NCI-H446 (cell line): Measurements from ENCODE around the gene RERE.
"Not testable (repeated sequence)": the region's sequence is repeated elsewhere in the genome, so short reads cannot be mapped to it uniquely, and the experiment has no call there.

ENCODE experiments used
- DNase-seq, 2 experiments: peaks; one replicate each; lab custom pipeline; 2025; lab: John Stamatoyannopoulos, UW

RERE gene

DNA sequence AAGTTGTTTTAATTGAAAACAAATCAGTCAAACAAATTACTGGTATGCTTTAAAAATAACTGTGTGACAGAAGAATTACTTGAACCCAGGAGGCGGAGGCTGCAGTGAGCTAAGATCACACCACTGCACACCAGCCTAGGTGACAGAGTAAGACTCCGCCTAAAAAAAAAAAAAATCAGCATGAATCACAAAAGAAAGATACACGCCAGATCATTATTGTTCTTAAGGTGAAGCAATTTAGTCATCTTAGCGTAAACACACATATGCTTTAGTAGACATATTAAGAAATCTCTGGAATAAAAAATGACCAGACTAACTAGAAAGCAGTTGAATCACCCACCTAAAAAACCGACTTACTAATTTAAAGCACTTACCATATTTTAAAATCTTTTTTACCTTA is 20.2 kb downstream of the RERE start:
- DNase-seq, result no peak

DNA sequence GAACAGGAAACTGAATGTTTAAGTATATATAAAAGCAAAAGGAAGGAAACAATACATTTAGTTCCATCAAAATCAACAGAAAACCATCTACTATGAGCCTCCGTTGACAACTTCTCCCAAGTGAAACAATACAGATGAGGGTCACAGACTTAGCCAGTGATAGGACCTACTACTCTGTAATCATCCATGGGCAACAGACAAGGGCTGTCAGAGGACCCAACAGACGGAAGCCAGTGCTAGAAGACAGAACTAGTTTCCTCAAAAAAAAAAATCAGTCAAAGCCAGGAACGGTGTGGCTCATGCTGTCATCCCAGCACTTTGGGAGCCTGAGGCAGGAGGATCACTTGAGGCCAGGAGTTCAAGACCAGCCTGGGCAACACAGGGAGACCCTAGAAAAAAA is 20.6 kb downstream of the RERE start:
- no peak for DNase-seq

DNA sequence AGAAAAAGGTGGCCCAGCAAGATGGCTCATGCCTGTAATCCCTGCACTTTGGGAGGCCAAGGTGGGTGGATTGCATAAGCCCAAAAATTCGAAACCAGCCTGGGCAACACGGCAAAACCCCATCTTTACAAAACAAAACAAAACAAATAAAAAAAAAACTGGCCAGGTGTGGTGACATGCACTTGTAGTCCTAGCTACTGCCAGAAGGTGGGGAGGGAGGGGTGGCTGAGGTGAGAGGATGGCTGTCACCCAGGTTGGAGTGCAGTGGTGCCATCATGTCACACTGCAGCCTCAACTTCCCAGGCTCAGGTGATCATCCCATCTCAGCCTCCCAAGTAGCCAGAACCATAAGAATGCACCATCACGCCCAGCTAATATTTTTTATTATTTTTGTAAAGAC is 22.8 kb downstream of the RERE start:
- no peak for DNase-seq

DNA sequence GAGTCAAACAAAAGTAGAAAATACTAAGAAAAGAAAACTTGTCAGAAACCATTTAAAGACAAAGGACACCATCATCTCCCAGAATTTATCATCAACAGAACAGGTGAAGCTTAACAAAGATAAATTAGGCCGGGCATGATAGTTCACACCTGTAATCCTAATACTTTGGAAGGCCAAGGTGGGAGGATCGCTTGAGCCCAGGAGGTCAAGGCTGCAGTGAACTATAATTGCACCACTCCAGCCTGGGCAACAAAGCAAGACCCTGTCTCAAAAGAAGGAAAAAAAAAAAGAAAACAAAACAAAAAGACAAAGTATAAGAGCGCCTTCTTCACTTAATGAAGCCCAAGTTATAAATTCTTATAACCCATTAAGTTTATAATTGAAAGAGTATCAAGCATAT is 25.6 kb downstream of the RERE start:
- no peak for DNase-seq

DNA sequence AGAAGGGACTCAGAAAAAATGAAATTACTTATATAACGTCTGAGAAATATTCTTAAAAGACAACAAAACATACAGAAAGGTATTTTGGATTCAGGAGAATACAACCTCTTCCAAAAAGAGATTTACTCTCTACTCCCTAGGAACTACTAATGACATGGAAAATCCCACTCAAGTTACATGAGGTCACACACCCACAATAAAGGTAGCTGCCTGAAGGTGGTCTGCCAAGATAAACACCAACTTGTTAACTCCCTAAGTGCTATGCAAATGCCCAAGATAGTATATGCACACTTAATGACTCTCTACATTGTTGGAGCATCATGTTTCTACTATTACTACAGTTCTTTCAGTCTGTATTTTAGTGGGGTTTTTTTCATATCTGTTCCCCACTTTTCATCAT is 26.5 kb downstream of the RERE start:
- DNase-seq, result no peak

DNA sequence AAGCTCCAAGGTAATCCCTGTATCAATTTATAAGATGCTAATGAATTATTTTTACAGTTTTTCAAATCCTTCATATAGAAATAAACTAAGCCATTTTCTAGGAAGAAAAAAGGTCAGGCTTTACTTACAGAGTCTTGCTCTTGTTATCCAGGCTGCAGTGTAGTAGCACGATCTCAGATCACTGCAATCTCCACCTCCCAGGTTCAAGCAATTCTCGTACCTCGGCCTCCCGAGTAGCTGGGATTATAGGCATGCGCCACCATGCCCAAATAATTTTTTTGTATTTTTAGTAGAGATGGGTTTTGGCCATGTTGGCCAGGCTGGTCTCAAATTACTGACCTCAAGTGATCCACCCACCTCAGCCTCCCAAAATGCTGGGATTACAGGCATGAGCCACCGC is 27.0 kb downstream of the RERE start:
- DNase-seq, result no peak

DNA sequence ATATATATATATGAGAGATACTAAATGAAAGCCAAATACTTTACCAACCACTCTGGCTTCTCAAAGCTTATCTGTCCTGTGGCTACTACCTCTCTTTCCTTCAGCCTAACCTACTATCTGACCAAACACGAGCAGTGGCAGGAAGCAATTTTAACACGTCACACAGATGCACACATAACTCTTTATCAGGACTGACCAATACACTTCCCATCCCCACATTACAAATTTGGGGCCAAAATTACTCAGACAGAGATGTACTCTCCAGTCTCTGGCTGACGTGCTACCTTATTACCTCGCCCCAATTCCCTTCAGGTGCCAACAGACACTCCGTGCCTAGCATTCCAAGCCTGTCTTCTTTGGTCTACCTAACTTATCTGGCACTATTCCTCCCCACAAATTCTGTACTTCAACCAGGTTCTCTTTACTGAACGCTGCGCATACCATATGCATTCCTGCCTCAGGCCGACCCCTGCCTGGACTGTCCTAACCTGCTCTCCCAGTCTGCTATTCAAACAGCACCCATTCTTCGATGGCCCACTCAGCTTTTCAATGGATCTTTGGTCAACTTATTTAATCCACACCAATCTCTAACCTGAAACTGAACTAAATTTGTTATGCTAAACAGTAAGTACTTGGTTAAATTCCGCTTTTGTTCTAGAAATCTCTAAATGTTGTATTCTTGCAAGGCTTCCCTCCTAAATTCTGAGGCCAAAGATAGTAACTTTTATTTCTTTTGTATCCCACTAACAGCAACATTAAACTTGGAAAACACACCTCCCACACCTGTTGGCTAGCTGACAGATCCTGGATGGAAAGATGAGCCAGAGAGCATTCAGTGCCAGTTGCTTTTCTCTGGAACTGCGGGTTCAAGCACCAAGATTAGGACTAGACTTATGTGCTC is 27.9 kb downstream of the RERE start:
- no peak for DNase-seq

DNA sequence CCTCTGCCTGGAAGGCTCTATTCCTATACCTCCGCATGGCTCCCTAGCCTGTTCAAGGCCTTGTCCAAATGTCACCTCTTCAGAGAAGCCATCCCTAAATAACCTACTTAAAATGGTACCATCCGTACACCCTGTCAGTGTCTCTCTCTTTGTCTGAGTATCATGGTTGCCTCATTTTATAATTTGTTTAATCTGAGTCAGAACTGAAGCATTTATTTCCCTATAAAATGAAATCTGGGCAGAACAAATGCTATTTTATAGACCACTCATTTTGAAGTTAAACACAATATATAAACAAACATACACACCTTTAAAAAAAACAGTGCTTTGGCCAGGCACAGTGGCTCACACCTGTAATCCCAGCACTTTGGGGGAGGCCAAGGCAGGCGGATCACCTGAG is 30.2 kb downstream of the RERE start:
- DNase-seq, result no peak

DNA sequence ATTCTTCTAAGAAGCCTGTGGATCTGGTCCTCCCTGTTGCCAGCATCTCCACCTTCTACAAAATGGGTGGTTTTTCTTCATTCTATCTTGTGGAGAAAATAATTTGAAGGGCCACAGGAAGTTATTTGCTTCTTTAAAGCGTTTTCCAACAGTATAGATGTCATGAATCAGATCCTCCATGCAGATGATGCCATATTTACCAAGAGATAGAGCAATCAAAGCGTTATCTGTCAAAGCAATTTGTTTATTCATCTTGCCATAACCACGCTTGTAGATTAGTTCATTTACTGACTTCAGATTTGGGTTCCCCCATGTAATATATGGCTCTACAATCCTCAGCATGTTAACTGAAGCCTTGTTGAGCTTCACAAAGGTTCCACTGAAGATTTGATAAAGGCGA is 31.2 kb downstream of the RERE start:
- not testable (repeated sequence) for DNase-seq

DNA sequence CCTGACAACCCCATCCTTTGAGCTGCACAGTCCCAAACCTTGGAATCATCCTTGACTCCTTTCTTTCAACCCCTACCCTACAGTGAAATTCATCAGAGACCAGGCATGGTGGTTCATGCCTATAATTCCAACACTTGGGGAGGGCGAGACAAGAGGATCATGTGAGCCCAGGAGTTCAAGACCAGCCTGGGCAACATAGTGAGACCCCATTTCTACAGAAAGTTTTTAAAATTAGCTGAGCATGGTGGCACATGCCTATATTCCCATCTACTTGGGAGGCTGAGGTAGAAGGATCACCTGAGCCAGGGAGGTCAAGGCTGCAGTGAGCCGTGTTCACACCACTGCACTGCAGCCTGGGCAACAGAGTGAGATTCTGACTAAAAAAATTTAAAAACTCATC is 34.5 kb downstream of the RERE start:
- DNase-seq, result no peak

DNA sequence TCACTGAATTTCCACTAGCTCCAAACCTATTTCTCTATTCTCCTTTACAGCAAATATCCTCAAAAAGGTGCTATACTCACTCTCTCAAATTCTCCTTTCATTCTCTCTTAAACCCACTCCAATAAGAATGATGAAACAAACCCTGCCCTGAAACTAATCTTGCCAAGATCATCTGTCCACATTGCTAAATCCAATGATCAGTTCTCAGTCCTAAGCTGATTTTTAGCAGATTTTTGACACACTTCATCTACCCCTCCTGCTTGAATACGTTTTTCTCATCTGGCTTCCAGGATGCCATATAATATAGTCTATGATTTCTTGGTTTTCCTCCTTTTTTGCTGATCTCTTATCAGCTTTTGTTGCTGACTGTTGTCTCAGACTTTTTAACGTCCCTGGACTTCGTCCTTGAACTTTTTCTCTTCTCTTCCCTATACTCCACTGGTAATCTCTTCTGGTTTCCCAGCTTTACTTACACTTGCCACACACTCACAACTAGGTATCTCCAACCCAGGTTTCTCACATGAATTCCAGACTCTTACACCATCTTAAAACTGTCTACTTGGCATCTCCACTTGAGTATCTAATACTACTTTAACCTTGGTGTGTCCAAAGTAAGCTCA is 35.3 kb downstream of the RERE start:
- DNase-seq, result no peak

DNA sequence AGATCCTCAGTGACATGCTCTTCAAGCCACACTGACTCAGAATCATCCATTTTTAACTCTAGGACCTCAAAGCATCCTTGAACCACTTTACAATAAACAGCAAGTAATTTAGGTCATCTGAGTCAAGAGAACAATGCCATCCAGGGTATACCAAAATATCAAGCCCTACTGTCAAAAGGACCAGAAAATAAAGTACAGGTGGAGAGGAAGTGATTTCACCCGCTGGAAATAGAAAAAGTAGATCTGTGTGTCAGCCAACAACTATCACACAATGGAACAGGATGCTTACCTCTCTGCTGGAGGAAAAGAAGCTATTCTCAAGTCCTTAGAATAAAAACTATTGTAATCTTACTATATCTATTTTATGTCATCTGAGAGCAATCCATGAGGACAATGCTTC is 37.0 kb downstream of the RERE start:
- DNase-seq, result no peak

DNA sequence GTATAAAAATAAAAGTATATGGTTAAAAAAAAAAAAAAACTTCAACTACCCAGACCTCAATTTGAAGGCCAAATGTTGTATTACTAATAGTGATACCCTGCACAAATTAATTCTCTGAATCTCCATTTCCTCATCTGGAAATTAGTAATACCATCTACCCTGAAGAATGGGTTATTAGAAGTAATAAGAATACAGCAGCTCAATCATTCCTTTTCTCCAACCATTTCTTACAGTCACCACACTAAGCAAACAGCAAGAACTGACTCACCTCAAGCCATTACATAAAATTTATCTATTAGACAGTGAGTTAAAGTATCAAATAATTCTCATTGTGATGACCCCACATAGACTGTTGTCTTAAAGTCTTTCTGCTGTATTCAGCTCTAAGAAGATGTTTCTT is 39.6 kb downstream of the RERE start:
- no peak for DNase-seq

DNA sequence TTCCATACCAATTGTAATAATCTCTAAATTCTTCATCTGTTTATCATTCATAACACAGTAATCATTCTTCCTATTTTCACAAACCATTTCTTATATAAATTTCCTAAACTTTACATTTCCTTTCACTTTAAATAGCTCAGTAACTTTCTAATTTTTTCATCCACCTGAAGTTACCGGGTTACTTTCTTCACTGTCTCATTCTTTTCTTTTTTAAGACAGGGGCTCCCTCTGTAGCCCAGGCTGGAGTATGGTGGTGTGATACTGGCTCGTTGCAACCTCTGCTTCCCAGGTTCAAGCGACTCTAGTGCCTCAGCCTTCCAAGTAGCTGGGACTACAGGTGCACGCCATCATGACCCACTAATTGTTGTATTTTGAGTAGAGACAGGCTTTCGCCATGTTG is 41.3 kb downstream of the RERE start:
- no peak for DNase-seq

DNA sequence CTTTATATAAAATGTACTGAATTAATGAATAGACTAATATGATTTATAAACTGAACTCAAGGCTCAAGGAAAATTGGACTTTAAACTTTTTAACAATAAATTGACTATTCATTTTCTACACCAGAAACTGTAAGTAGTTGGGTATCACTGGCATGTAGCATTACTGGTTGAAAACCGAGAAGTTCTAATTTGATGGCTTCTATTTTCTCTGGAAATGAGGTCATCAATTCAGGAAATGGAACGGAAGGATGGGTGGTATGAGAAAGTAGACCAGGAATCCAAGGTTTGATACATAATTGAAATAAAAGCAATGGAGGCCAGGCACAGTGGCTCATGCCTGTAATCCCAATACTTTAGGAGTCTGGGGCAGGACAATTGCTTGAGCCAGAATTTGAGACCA is 50.4 kb downstream of the RERE start:
- DNase-seq, result no peak

DNA sequence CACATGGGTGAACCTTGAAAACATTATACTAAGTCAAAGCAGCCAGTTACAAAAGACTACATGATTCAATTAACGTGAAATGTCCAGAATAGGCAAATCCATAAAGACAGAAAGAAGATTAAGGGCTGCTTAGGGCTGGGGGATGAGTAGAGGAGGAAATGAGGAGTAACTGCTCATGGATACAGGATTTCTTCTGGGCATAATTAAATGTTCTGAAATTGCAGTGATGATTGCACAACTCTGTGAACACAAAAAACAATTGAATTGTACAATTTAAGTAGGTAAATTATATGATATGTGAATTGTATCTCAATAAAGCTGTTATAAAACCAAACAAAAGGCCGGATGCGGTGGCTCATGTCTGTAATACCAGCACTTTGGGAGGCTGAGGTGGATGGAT is 52.2 kb downstream of the RERE start:
- DNase-seq, result no peak

DNA sequence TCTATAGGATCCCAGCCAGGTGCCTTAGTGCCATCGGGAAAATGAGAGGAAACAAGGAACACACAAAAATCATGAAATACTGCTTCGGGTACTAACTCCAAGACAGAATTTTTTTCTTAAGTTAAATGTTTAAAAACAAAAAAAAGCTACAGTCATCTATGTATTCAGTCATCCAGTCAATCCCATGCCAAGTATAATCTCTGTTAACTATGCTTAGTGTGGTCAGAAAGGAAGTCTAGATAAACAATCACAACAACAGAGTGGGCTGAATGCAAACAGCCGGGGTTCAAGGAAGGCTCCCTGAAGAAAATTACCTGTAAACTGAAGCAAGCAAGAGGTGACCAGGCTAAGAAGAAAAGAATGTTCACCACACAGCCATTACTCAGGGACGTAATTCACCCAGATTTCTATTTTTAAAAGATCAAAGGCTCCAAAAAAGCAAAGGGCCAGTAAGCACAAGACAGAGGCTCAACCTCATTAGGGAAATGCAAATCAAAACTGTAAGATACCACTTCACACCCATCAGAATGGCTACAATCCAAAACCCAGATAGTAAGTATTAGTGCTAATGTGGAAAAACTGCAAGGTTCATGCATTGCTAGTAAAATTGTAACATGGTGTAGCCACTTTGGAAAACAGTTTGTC is 53.0 kb downstream of the RERE start:
- DNase-seq, result no peak

DNA sequence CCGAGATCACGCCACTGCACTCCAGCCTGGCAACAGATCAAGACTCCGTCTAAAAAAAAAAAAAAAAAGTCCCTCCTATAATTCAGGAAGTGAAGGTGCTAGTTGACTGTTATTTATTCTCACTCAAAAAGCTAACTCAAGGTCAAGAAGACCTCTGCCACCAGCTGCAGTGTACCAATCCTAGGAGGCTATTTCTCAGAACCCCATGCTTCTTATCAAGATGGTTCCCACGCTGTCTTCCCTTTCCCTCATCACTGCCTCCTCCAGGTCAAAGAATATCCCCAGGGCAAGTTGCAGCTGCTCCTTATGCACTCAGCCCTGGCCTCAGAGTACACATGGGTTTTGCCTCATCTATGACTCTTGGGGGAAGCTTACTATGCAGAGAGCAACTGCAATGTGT is 53.6 kb downstream of the RERE start:
- DNase-seq, result no peak

DNA sequence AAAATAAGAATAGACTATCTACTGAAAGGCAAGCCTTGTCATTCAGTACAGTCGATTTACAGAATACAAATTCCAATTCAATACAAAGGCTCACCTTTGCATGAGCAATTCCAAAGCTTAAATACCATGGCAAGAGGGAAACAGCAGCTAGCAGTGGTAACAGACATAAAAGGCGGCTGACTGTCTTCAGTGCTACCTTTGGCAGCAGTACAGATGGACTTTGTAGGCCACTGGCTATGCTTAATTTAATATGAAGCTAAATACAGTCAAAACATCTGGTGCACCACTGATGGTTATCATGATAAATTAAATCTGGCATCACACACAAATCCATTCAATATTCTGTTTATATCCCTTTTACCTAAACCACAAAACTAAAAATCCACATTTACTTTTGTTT is 62.4 kb downstream of the RERE start:
- DNase-seq, result peak; percentile 9 to 28

DNA sequence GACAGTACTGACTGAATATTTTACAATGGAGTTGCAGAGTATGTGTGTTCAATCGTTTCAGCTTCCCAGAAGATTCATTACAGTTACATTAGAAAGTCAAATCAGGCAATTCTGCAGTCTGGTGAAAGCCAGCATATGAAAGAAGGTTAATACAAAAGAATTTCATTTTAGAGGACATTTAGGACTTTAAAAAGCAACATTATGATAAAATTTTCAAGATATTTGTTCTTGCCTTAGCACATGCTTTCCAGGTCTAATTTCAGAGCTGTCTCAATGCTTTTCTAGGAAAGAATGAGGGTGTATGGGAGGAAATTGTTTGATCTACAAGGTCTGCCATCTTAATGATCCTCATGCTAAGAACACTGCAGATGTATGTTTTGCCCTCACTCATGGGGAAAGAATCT is 63.2 kb downstream of the RERE start:
- DNase-seq, result no peak

DNA sequence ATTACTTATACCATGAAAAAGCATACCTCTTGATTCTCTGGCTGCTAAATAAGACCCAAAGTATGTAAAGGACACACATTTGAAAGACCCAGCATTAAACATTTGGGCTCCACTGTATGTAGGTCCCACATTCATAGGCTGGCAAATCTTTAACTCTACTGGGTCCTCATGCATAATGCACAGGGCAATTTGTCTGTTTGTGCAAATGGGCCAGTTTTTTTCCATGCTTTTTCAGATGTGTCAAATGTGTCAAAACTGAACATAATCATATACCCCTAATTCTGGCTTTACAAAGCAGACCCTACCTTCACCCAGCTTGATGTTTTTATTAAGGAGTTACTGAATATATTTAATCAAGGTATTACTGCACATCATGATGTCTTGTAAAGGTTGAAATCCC is 63.7 kb downstream of the RERE start:
- DNase-seq, result no peak

DNA sequence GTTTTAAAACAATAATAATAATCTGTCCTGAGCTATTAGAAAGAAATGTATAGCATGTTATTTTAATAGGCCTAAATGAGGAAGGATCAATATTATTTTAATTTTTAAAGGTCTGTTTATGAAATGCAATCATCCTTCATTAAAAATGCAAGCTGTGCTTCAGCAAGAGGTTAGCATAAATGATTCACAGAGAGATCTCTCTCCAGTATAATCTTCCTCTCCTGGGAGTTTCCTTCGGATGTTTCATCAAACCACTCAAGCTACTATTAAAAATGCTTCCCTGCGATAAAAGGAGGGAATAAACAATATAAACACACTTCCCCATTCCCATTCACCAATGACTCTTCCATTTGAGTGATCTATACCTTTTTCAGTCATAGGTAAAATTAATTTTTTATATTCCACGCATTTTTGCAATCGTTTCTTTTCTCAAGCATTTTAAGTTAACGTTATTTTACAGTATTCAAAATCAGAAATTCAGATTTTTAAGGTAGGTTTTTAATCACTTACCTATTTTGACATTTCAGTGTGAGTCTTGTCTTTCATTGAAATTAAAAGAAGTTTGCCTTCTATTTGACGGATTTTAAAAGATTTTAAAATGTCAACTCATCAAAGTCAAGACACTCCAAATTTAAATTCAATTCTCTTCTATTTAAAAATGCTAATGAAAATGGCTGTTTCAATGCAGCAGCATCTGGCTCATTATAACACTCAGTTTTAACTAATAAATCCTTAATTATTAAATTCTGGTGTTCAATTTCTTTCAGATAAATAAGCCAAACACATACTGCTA is 64.3 kb downstream of the RERE start:
- DNase-seq, result no peak

DNA sequence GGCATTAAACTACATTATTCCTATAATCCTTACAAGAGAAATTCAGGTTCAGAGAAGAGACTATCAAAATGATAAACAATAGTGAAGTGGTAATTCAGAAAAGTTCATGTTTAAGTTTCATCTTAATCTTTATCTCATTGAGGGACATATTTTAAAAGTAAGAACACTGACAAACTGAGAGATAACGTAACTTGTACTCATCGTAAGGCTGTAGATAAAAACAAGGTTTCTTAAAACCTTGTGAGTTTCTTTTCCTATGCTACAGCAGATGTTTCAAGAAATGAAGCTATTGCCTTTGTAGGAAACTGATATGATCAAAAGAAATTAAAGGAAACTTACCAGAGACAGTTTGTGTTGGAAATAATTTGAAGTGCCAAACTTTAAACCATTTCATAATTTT is 65.0 kb downstream of the RERE start:
- no peak for DNase-seq
